NCI-H1417 treated with DMSO at 0.1 percent for 48 hours (cell line): ENCODE results near the gene PKP4.

Source experiments
- DNase-seq: peaks from one replicate; lab custom pipeline; 2025; lab: John Stamatoyannopoulos, UW

Gene PKP4

GRCh38 chr2:158718851-158719250 lies 262.1 kb downstream of the PKP4 start:
- no peak for DNase-seq

GRCh38 chr2:158719403-158719802 lies 262.7 kb downstream of the PKP4 start:
- DNase-seq = no peak

GRCh38 chr2:158722266-158723105 lies 265.7 kb downstream of the PKP4 start:
- DNase-seq = no peak

DNA sequence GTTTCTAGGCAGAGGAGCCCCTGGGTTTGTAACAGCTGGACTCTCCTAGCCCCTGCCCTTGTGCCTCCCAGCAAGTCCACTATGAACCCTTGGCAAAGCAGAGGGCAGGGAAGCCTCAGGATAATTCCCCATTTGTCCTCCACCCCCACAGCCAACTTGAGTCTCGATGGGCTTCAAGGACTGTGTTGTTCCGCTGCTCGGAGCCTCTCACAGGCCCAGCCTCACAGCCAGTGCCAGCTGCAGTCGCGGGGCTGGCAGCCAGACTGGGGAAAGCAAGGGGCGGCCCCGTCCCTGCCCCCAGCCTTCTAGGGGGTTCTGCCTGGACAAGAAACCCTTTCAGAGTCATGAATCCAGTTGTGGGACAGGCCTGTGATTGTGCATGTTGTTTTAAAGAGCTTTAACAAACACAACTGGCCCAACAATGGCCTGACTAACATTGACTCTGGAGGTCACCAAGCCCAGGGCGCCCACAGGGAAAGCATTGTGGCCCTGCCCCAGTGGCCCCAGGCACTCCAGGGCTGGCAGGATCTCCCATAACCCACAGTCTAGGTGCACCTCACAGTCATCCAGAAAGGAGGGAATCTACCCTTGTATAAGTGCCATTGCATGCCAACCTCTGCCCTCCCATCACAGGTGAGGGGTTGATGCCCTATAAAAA lies 266.6 kb downstream of the PKP4 start:
- DNase-seq = no peak

DNA sequence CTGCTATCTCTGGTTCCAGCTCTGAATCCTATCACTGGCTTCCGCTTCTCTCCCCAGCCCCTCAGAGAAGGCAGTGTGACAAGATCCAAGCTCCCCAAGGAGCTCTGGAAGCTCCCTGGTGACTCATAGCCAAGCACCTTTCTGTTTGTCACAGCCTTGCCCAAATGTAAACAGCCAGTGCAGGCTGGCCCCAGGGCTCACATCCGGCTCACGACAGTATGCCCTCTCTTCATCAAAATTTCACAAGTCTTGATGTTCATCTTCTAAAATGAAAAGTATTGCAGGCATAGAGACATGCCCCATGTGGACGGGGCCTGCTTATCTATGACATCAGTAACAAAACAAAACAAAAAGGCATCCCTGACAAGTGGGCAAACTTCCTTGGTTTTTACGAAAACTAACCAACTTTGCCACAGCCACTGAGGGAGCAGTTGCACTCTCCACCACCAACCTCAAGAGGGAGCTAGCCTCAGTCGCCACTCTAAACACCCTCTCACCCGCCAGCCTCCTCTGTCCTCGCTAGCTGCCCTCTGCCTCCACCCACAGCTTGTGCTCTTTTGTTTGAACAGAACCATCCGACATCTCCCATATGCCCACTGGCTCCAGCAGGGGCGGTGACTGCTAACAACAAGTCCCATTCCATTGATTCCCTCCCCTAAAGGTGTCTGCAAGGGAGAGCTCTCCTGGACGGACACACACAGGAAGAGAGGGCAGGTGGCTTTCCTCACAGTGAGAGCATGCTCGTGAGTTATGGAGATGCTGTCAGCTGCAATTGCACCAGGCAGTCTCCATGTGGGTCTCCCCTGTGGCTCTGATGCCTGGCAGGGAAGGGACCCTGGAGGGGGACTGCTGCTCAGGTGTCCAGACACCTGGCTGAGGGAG lies 267.4 kb downstream of the PKP4 start:
- no peak for DNase-seq

DNA sequence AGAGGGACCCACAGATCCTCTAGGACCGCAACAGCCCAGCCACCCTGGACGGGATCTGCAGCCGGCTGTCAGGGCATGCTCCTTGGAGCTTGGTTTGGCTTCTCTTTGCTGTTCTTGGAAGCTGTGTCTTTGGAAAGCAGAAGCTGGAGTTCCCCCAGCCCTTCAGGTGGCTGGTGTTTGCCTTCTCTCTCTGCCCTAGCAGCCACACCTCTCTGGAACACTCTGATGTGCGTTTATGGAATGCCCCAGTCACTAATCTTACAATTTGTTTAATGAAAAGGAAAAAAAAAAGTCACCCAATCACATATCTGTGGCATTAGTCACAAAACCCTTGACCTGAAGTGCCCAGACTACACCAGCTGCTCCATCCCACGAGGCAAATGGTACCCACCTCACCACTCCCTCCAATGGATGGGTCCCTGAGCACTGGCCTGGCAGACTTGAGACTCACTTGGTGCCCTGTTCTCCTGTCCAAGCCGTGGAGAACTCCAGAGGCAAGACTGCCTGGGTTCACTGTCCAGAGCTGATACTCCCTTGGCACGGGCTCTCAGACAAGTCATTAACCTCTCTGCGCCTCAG lies 268.1 kb downstream of the PKP4 start:
- no peak for DNase-seq

DNA sequence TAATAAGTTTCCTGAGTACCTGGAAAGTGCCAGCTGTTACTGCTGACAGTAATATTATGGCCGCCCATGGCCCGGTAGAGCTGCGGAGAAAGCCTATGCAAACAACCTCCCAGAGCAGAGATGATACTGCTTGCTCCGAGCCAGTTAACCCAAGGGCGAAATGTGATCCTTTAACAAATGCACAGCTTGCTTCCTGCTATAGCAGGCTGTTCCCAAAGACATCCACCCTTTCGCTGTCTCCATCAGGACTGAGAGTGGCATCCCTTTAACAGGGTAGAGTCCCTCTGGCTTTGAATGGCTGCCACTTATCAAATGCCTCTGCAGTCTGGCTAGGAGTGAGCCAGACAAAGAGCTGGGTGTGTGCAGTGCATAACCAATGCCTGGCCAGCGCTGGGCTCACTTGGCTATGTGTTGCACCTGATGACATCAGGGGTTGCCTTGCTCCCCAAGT lies 268.7 kb downstream of the PKP4 start:
- no peak for DNase-seq

- no peak for DNase-seq
These were observed 270.3 kb downstream of the PKP4 start for GRCh38 chr2:158726911-158727592.

- no peak for DNase-seq
These were observed 271.7 kb downstream of the PKP4 start for GRCh38 chr2:158728422-158728821.

- no peak for DNase-seq
These were observed 272.7 kb downstream of the PKP4 start for GRCh38 chr2:158729451-158729850.

GRCh38 chr2:158729873-158730620 lies 273.3 kb downstream of the PKP4 start:
- DNase-seq = no peak

GRCh38 chr2:158730621-158731140 lies 273.9 kb downstream of the PKP4 start:
- no peak for DNase-seq

GRCh38 chr2:158731386-158731785 lies 274.6 kb downstream of the PKP4 start:
- no peak for DNase-seq
